NB4 (cell line): ENCODE data around the gene HMG20B.

Source experiments
- DNase-seq: peaks from one replicate; pipeline ENCODE4 v3.0.0; 2010; ENCODE audit warnings: low read depth
- H3K4me3 ChIP-seq: one replicate; pipeline ENCODE4 v1.5.1; 2011; ENCODE audit warnings: mild to moderate bottlenecking, low read depth, low read length, moderate library complexity
- CTCF ChIP-seq: IDR thresholded peaks from one replicate; pipeline ENCODE4 v1.5.1; 2012; ENCODE audit warnings: low read depth, low read length
- MAX ChIP-seq: IDR thresholded peaks from 2 replicates; pipeline ENCODE4 v1.6.1; 2011; ENCODE audit warnings: low read depth, low read length
- MYC ChIP-seq: IDR thresholded peaks from 2 replicates; pipeline ENCODE4 v1.6.1; 2011; ENCODE audit warnings: low read depth, low read length
- POLR2A ChIP-seq: IDR thresholded peaks from 2 replicates; pipeline ENCODE4 v1.6.1; 2011; ENCODE audit warnings: mild to moderate bottlenecking; ENCODE audit not compliant: insufficient read length; ENCODE audit errors: extremely low read depth

The HMG20B gene

GRCh38 chr19:3544742-3545668 is 27.7 kb upstream of the HMG20B start:
- TF ChIP-seq POLR2A, result no peak
- peak; percentile 71 for TF ChIP-seq CTCF
- no peak for TF ChIP-seq MAX
- DNase-seq, result peak; percentile 61
- no peak overlapping the region for H3K4me3 ChIP-seq

- DNase-seq, result no peak
- H3K4me3 ChIP-seq, result no peak overlapping the region
- TF ChIP-seq POLR2A, result peak; percentile 16
- no peak for TF ChIP-seq MAX
- TF ChIP-seq CTCF, result no peak
- TF ChIP-seq MYC, result no peak
Observed at GRCh38 chr19:3545669-3546034, 27.1 kb upstream of the HMG20B start.

GRCh38 chr19:3546119-3546518 is 26.6 kb upstream of the HMG20B start:
- TF ChIP-seq MYC (no peak), MAX (no peak), CTCF (no peak), POLR2A (no peak)
- no peak for DNase-seq
- no peak overlapping the region for H3K4me3 ChIP-seq

GRCh38 chr19:3547301-3547731 is 25.4 kb upstream of the HMG20B start:
- TF ChIP-seq CTCF, result peak; percentile 34
- TF ChIP-seq MYC, result no peak
- DNase-seq, result no peak
- H3K4me3 ChIP-seq, result no peak overlapping the region

- no peak for TF ChIP-seq CTCF
- no peak for TF ChIP-seq POLR2A
- TF ChIP-seq MAX, result no peak
- TF ChIP-seq MYC, result no peak
- no peak for DNase-seq
- no peak overlapping the region for H3K4me3 ChIP-seq
Observed at GRCh38 chr19:3547767-3548282, 24.9 kb upstream of the HMG20B start.

- no peak overlapping the region for H3K4me3 ChIP-seq
- TF ChIP-seq MAX (peak; percentile 80), CTCF (no peak), MYC (peak; percentile 73)
- peak; percentile 73 for DNase-seq
Observed at GRCh38 chr19:3548606-3549005, 24.1 kb upstream of the HMG20B start.
